SKM-1 (cell line): ENCODE data around the gene KAT5.
A peak's percentile ranks its signal among the peaks of the same experiment; 100 is the strongest.
"Not testable (repeated sequence)": the region's sequence is repeated elsewhere in the genome, so short reads cannot be mapped to it uniquely, and the experiment has no call there.

Experiments
- DNase-seq: peaks from one replicate; lab custom pipeline; 2025; ENCODE audit not compliant: unreplicated experiment; lab: John Stamatoyannopoulos, UW

Gene KAT5

GRCh38 chr11:65708451-65708850 is 3.6 kb upstream of the KAT5 start:
- no peak for DNase-seq

- DNase-seq: no peak
These were observed 2.4 kb upstream of the KAT5 start for GRCh38 chr11:65709661-65710060.

- no peak for DNase-seq
These were observed 1.6 kb upstream of the KAT5 start for GRCh38 chr11:65710421-65710820.

- no peak for DNase-seq
These were observed 603 bp downstream of the KAT5 start for GRCh38 chr11:65712633-65713076.

- DNase-seq: no peak
These were observed 1.3 kb downstream of the KAT5 start for GRCh38 chr11:65713212-65713969.

- DNase-seq: no peak
These were observed 2.4 kb downstream of the KAT5 start for GRCh38 chr11:65714433-65714832.

- no peak for DNase-seq
These were observed 4.2 kb downstream of the KAT5 start for GRCh38 chr11:65716302-65716701.

GRCh38 chr11:65716774-65717405 is 4.8 kb downstream of the KAT5 start:
- DNase-seq: no peak

GRCh38 chr11:65717906-65718305 is 5.9 kb downstream of the KAT5 start:
- DNase-seq: no peak

- no peak for DNase-seq
These were observed 6.5 kb downstream of the KAT5 start for GRCh38 chr11:65718531-65718930.

- no peak for DNase-seq
These were observed 7.0 kb downstream of the KAT5 start for GRCh38 chr11:65718964-65719492.

GRCh38 chr11:65719871-65720210 is 7.8 kb downstream of the KAT5 start:
- peak; percentile 25 for DNase-seq

- DNase-seq: peak; percentile 71
These were observed 8.3 kb downstream of the KAT5 start, which contains the start of gene RNASEH2C for GRCh38 chr11:65720211-65720934. Gene RNASEH2C, minus strand, starts transcription at chr11:65720798. Its CDS starts 40 bp downstream, at chr11:65720758.

GRCh38 chr11:65722261-65722660 is 10.2 kb downstream of the KAT5 start:
- no peak for DNase-seq

GRCh38 chr11:65726660-65727059 is 14.6 kb downstream of the KAT5 start:
- no peak for DNase-seq

GRCh38 chr11:65727865-65728264 is 15.8 kb downstream of the KAT5 start:
- DNase-seq: no peak

GRCh38 chr11:65730461-65730860 is 18.4 kb downstream of the KAT5 start:
- no peak for DNase-seq

- DNase-seq: not testable (repeated sequence)
These were observed 23.1 kb downstream of the KAT5 start for GRCh38 chr11:65735111-65735510.

GRCh38 chr11:65736810-65737209 is 24.8 kb downstream of the KAT5 start:
- no peak for DNase-seq

GRCh38 chr11:65739022-65739421 is 27.0 kb downstream of the KAT5 start:
- DNase-seq: no peak

- DNase-seq: no peak
These were observed 29.1 kb downstream of the KAT5 start for GRCh38 chr11:65741185-65741584.

GRCh38 chr11:65742353-65742752 is 30.3 kb downstream of the KAT5 start:
- no peak for DNase-seq
